Stimulated activated CD8-positive, alpha-beta memory T cell treated with anti-CD3 and anti-CD28 coated beads, Interleukin-7, amount 100 ng/mL, for 24 hours (primary cell): ENCODE measurements around the gene TEX30.

Source experiments
- DNase-seq: peaks from one replicate; pipeline ENCODE4 v3.0.0-alpha.2; 2020; ENCODE audit warnings: low read depth

Gene TEX30

DNA sequence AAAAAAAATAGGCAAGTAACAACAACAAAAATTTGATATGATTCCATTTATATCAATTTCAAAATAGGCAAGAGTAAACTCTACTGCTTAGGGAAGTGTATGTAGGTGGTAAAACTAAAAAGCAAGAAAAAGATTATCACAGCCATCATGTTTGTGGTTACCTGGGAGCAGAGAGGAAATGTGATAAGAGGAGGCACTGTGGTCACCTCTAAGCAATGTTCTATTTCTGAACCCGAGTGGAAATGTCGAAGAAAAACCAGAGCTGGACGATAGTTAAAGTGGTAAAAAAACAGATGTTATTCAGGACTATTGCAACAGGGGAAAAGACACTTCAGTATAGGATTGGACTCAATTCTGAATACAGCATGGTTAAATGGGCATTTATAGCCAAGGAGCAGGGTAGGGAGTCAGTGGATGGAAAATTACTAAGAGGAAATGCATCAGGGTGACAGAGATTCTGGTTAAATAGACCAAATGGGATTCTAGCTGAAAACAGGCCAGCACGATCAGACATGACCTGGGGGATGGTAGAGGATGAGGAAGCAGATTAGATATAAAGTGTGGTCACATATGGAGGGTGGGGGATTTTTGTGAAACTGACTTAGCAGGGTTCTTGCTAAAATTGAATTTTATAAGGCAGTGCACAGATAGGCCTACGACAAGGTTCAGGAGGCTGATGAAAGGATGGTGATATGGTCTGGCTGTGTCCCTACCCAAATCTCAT is 6.0 kb upstream of the TEX30 start:
- no peak for DNase-seq

- no peak for DNase-seq
These were observed 4.2 kb upstream of the TEX30 start for GRCh38 chr13:102777736-102778135.

DNA sequence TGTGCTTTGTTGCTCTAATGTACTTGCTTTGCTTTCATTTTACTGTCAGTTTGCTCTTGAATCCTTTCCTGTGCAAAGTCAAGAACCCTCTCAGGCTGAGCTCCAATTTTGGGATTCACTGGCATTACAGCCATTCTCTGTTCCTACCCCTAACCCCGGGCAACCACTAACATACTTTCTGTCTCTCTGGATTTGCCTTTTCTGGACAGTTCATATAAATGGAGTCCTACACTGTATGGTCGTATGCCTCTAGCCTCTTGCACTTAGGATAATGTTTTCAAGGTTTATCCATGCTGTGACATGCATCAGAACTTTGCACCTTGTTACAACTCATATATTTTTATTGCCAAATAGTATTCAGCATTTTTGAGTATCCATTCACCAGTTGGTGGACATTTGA is 2.7 kb upstream of the TEX30 start:
- DNase-seq, result no peak

DNA sequence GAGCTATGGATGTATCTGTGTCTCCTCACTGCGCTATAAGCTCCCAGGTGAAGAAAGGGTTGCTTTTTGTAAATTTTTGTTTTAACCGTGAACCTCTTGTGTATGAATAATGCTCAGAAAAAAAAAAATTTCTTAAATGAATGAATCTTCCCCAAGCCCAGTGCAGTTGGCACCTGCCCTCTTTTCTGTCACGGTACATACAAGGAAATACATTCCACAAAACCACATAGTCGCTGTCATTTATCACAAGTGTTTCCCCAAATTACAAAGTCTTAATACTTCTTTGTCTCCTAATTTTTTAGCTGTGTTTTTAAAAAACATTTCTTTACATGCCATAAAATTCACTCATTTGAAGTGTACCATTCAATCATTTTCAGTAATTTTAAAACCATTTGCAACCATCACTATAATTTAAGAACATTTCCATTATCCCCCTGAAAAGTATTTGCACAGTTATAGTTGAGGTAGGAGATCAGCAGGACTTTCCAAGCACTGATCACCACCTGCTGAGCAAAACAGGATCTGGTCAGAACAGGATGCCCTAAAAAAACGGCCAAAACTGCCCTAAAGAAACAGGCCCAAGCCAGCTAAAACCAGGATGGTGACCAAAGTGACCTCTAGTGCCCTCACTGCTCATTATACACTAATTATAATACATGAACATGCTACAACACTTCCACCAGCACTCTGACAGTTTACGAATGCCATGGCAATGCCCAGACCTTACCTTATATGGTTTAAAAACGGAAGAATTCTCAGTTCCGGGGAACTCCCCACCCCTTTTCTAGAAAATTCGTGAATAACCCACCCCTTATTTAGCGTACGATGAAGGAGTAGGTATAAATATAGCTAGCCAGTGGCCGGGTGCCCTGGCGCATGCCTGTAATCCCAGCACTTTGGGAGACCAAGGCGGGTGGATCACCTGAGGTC is 1.3 kb upstream of the TEX30 start:
- DNase-seq, result no peak

DNA sequence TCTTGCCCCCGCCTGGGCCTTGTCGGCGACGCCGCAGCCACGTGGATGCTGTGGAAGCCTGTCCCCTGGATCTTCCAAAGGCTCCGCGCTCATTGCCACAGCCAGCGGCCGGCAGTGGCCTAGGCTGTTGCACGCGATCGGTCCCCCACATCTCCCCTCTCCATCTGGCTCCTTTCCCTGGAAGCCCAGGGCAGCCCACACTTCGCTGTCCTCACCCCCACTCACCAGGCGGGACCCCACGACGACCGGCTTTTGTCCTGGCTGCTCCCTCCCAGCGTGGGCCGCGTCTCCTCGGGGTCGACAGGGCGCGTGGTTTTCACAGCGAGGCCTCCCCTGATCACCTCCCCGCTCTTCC is 605 bp upstream of the TEX30 start:
- DNase-seq, result no peak

DNA sequence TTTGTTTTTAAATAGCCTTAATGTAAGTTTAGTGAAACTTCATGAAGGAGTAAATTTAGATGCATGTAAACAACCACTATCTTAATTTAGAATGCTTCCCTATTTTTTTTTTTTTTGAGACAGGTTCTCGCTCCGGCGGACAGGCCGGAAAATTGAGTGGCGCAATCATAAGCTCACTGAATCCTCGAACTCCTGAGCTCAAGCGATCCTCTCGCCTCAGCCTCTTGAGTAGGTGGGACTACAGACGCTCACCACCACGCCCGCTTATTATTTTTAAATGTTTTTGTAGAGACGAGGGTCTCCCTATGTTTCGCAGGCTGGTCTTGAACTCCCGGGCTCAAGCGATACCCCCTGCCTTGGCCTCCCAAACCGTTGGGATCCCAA is 1.6 kb downstream of the TEX30 start:
- no peak for DNase-seq

DNA sequence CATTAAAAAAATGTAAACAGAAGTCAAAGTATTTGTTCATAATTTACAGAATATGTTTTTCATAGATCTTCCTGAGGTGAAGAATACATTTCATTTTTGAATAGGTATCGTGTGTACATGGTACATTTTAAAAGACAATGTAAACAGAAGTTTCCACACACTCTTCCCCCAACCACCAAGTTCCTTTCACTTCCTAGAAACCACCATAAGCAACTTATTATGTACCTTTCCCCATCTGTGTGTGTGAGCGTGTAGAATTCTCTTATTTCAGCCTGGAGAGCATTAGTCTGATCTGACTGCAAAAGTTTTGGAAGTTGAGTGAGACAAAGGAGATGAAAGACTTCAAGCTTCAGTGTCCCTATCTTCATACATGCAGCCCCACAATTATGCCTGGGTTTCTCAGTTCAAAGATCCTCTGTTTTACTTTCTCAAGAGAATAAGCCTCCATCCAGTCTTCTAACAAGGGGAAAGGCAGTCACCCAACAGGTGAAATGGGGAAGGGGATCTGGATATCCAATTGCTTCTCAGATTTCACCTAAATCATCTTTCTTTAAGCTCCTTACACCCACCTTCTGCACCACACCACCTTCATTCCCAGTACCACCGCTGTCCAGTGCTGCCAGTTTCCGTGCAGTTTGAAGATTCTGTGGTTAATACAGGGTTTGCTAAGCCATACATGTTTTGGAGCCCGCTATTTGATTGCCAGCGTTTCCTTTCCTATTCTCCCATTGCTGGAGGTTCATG is 2.1 kb downstream of the TEX30 start:
- no peak for DNase-seq

GRCh38 chr13:102770435-102770834 is 3.2 kb downstream of the TEX30 start:
- no peak for DNase-seq

DNA sequence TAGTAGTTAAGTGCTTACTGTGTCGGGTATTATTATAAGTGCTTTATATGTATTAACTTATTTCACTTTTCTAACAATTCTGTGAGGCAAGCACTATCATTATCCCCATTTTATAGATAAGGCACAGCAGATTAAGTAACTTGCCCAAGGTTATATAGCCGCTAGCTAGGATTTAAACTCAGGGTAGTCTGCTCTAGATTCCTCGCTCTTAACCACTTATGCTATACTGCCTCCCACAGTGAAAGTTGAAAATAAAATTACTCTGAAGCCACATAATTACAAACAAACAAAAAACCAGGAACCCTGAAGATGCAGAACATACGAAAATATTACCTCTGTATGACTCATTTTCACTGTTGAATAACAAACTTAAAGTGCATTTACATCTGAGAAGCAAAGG is 3.9 kb downstream of the TEX30 start:
- no peak for DNase-seq

DNA sequence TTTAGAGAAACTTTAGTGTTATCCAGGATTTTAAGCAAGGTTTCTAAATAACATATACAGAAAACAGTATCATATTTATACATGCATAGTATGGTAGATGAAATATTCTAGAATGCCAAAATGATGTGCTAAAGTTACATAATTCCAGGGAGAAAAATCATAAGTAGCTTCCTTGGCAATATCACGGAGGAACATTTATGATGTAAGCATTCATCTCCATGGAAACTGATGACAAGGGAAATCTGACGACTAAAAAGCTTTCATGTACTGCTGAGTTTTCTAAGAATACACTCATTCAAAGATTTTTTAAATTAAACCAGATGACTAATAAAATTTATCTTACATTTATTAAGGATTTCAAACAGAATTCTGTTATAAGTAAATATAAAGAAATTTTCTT is 4.7 kb downstream of the TEX30 start:
- DNase-seq, result no peak

DNA sequence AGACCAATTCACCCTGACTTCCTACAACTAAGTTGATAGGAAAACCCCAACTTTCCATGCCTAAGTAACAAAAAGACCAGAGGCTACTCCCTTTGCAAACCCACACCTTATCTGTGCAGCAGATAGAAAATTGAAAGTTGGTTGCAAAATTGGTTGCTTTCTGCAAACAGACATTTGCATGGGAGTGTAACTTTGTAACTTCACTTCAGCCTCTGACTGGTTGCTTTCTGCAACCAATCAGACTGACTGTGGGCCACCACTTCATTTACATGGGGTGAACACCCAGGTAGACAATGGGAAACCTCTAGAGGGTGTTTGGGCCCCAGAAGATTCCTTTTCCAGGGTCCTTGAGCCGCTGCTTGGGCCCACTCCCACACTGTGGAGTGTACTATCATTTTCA is 9.8 kb downstream of the TEX30 start:
- no peak for DNase-seq

GRCh38 chr13:102761071-102761470 is 12.5 kb downstream of the TEX30 start:
- no peak for DNase-seq

GRCh38 chr13:102758842-102759241 is 14.7 kb downstream of the TEX30 start:
- no peak for DNase-seq

DNA sequence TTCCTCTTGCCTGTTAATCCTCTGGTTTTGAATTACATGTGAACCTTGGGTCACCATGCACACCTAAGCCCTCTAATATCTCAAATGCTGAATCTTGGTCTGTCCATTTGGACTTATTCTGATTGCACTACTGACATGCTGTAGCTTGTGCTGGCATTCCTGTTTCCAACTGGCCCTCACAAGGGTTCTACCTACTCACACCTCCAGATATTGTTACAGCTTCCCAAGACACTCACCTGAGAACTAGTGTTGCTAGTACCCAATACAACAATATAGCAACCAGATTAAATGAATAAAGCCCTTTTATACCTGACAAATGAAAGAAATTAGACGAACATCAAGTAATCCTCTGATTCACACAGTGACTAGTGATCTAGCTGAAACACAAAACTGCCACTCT is 16.6 kb downstream of the TEX30 start:
- DNase-seq, result no peak

DNA sequence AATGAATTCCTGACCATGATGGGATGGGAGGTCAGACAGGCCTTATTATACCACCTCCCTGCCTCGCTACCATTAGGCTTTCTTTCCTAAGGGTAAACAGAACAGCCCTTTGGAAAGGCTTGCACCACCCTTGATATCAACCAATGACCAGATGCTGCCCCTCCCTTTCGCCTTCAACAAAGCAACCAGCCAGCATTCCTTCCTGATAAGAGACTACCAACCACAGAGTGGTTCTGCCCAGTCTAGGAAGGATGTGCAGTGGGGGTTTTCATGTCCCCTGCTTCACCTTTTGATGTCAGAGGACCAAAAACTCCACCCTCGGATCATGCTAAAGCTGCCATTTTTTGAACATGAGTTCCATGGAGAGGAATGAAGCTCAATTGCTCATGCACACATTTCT is 21.7 kb downstream of the TEX30 start:
- DNase-seq, result no peak

GRCh38 chr13:102742506-102742905 is 31.1 kb downstream of the TEX30 start:
- DNase-seq, result no peak

DNA sequence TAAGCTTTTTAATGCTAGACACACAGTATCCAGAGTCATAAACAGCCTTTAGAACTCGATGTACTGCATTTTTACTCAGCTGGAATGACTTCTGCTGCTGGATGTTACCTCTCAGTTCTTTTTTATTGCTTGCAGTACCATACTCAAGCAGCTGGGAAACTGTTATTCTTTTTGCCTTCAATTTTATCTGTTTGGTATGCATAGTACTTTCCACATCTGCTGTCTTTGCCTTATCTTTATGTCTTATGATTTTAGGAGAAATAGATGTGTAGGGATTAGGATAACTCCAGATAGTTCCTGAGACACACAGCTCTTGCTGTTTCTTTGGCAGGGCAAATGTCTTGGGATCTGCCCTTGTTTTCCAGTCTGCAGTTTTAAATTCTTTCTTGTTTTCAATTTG is 31.5 kb downstream of the TEX30 start:
- no peak for DNase-seq

DNA sequence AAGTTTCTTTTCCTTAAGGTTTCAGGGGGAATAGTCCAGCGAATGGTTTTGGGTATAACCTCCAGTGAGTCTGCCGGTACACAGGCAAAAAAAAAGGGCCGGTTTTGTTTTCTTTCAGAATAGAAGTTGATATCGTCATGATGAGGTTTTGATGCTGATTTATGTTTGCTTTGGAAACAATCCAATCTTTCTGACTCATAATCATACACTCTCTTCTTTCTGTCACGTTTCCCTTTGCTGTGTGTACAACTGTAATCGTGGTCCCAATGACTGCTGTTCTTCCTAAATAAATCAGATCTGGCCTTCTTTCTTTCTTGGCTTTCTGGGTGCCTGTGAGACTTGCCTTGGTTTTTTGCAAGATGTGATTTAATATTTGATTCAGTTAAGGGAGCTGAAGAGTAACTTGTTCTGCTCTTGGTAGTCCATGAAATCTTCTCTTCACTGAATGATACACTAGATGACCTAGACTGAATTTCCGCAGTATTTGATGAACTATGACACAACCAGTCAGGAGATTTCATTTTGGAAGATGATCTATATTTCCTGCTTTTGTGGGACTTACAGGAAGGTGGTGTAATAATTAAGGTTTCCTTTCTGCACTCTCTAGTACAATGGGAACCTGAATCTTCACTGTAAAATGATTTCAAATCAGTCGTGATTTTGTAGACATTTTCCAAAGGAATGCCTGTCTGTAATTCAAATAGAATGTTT is 43.9 kb downstream of the TEX30 start:
- DNase-seq, result no peak

DNA sequence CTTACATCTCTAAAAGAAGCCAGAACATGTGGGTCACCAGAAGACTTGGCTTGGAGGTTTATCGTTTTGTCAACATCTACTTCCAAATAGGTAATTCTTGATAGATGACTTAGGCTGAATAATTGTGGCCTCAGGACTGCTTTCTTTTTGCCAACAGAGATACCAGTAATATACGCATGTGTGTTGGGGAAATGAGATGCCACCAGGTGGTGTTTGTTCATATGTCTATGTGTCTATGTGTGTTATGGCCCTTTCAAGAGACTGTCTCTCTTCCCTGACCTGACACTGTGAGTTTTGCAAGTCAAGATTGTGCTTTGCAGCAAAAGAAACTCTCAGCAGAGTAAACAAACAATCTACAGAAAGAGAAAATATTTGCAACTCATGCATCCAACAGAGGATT is 47.2 kb downstream of the TEX30 start:
- no peak for DNase-seq

GRCh38 chr13:102724923-102725322 is 48.7 kb downstream of the TEX30 start:
- no peak for DNase-seq

DNA sequence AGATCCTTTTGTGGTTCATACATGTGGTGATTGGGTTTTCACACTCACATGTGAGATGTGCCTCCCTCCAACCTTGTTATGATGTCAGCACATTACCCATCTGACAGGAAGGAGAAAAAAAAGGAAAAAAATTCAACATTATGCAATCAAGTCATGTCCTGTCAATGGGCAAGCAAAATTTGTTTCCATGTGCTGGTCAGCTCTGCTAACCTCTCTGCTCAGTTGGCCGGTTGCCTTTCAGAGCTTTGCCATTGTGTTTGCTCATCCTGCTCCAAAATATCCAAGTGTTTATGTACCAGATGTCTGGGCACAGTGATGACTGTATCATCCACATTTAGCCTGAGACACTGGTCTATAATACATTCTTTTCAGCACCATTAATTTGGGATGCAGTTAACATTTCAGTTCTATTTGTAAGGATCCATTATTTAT is 51.8 kb downstream of the TEX30 start:
- no peak for DNase-seq

GRCh38 chr13:102718746-102719145 is 54.8 kb downstream of the TEX30 start:
- no peak for DNase-seq
